Osteoblast (primary cell): ENCODE results near the gene ELMO1. TPM values are rescaled to one million over a fixed set of nuclear protein-coding genes. Genes with fewer than 3 reads are reported as not detected.

Experiments used
- DNase-seq: peaks from one replicate; pipeline ENCODE4 v3.0.0; 2011; ENCODE audit warnings: low spot score, mixed read lengths; ENCODE audit not compliant: insufficient read length; ENCODE audit errors: missing footprints
- H2AFZ ChIP-seq: 2 replicates; pipeline ENCODE4 v1.6.0; 2011; ENCODE audit warnings: mild to moderate bottlenecking, low read length
- H3K27ac ChIP-seq: 2 replicates; pipeline ENCODE4 v1.5.1; 2011; ENCODE audit warnings: mild to moderate bottlenecking, low read depth, low read length, moderate library complexity
- H3K27me3 ChIP-seq: 2 replicates; pipeline ENCODE4 v1.6.0; 2012; ENCODE audit warnings: mild to moderate bottlenecking, control low read depth, inconsistent platforms, low read length, moderate library complexity; ENCODE audit not compliant: insufficient read depth
- H3K36me3 ChIP-seq: 2 replicates; pipeline ENCODE4 v1.5.1; 2011; ENCODE audit warnings: mild to moderate bottlenecking, low read length, control low read depth, moderate library complexity; ENCODE audit not compliant: insufficient read depth
- H3K4me1 ChIP-seq: 2 replicates; pipeline ENCODE4 v1.5.1; 2011; ENCODE audit warnings: mild to moderate bottlenecking, low read length, control low read depth, moderate library complexity; ENCODE audit not compliant: insufficient read depth
- H3K4me2 ChIP-seq: 2 replicates; pipeline ENCODE4 v1.6.0; 2011; ENCODE audit warnings: mild to moderate bottlenecking, low read length; ENCODE audit not compliant: insufficient read depth
- H3K4me3 ChIP-seq: fragments of 200-600 bp; sonication (generic); 3 replicates; pipeline ENCODE4 v1.5.1; 2012; ENCODE audit warnings: mild to moderate bottlenecking, low read length, inconsistent platforms; ENCODE audit not compliant: insufficient read depth
- H3K79me2 ChIP-seq: 2 replicates; pipeline ENCODE4 v1.6.0; 2012; ENCODE audit warnings: mild to moderate bottlenecking, low read length, control low read depth, inconsistent platforms; ENCODE audit not compliant: insufficient read depth
- H3K9me3 ChIP-seq: 2 replicates; pipeline ENCODE4 v1.5.1; 2011; ENCODE audit warnings: low read depth, low read length, control low read depth
- H4K20me1 ChIP-seq: 2 replicates; pipeline ENCODE4 v1.6.0; 2012; ENCODE audit warnings: mild to moderate bottlenecking, low read length, control low read depth; ENCODE audit not compliant: insufficient read depth
- total RNA-seq: library from RNA; depleted of rRNA; stranded (reverse); fragments of >200 nt; gene quantifications from 2 replicates; pipeline ENCODE4 v1.2.3, GENCODE V29; 2012
- TF ChIP-seq, protein P1 (sequence below): IDR thresholded peaks from 2 replicates; pipeline ENCODE4 v1.5.1; 2011; ENCODE audit warnings: mild to moderate bottlenecking, low read depth, low read length, moderate library complexity; ENCODE audit errors: extremely low read depth

Gene ELMO1
- total RNA-seq, 1 donor: 2.2 TPM

DNA sequence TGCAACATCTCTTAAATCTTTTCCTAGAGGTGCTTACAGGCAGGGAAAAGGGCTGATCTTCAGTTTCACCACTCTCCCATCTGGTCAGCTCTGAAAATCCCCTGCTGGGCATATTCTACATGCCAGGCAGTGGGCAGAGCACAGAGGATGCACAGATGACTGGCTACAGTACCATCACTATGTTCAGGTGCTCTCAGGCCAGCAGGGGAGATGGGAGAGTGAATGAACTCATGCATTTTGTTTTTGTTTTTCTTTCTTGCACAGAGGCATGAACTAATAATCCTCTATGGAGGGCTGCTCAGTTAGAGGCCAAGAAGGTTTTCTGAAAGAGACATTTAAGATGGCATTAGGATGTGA lies 19.3 kb downstream of the ELMO1 start:
- Histone ChIP-seq H3K9me3 (no peaks in the 10 kb centered on the region), H3K36me3 (no peaks in the 10 kb centered on the region), H3K27ac (no peak overlapping the region), H3K4me1 (no peaks in the 10 kb centered on the region), H4K20me1 (no peaks in the 10 kb centered on the region), H3K4me2 (no peak overlapping the region), H2AFZ (no peak overlapping the region), H3K4me3 (no peak overlapping the region), H3K79me2 (no peaks in the 10 kb centered on the region), H3K27me3 (no peaks in the 10 kb centered on the region)
- TF ChIP-seq, protein P1, sequence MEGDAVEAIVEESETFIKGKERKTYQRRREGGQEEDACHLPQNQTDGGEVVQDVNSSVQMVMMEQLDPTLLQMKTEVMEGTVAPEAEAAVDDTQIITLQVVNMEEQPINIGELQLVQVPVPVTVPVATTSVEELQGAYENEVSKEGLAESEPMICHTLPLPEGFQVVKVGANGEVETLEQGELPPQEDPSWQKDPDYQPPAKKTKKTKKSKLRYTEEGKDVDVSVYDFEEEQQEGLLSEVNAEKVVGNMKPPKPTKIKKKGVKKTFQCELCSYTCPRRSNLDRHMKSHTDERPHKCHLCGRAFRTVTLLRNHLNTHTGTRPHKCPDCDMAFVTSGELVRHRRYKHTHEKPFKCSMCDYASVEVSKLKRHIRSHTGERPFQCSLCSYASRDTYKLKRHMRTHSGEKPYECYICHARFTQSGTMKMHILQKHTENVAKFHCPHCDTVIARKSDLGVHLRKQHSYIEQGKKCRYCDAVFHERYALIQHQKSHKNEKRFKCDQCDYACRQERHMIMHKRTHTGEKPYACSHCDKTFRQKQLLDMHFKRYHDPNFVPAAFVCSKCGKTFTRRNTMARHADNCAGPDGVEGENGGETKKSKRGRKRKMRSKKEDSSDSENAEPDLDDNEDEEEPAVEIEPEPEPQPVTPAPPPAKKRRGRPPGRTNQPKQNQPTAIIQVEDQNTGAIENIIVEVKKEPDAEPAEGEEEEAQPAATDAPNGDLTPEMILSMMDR: no peak
- no peak for DNase-seq

GRCh38 chr7:37428681-37429434 lies 19.8 kb downstream of the ELMO1 start:
- TF ChIP-seq, protein P1: no peak
- Histone ChIP-seq H3K27ac (no peak overlapping the region), H3K4me1 (no peaks in the 10 kb centered on the region), H3K9me3 (no peaks in the 10 kb centered on the region), H4K20me1 (no peaks in the 10 kb centered on the region), H3K36me3 (no peaks in the 10 kb centered on the region), H3K27me3 (no peaks in the 10 kb centered on the region), H2AFZ (no peak overlapping the region), H3K4me2 (no peak overlapping the region), H3K4me3 (no peak overlapping the region), H3K79me2 (no peaks in the 10 kb centered on the region)
- no peak for DNase-seq

GRCh38 chr7:37427276-37427940 lies 21.3 kb downstream of the ELMO1 start:
- H3K36me3 ChIP-seq: no peaks in the 10 kb centered on the region
- H3K27ac ChIP-seq: no peak overlapping the region
- TF ChIP-seq, protein P1: no peak
- H3K4me3 ChIP-seq: no peak overlapping the region
- H3K27me3 ChIP-seq: no peaks in the 10 kb centered on the region
- no peaks in the 10 kb centered on the region for H4K20me1 ChIP-seq
- peaks cover 4% of the 10 kb centered on the region for H3K9me3 ChIP-seq
- no peak overlapping the region for H2AFZ ChIP-seq
- no peak for DNase-seq
- no peak overlapping the region for H3K4me2 ChIP-seq
- no peaks in the 10 kb centered on the region for H3K4me1 ChIP-seq
- H3K79me2 ChIP-seq: no peaks in the 10 kb centered on the region

DNA sequence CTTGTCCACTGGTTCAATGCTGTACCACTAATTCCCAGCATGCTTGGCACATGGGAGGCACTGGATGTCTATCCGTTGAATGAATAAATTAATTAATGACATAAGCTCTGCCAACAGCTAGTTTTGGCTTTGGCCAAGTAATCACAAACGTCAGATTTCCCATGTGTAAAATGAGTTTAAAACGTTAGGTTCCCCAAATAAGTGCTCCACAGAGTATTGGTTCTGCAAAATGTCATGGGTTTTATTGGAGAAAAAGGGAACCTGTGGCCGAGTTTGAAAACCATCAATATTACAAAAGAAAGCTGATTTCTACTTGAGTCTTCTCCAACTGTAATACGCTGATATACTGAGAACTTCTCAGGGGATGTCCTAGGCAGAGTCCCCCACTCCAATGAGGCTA lies 23.2 kb downstream of the ELMO1 start:
- Histone ChIP-seq H3K4me3 (no peak overlapping the region), H4K20me1 (no peaks in the 10 kb centered on the region), H3K36me3 (no peaks in the 10 kb centered on the region), H3K27ac (no peak overlapping the region), H3K79me2 (no peaks in the 10 kb centered on the region), H2AFZ (no peak overlapping the region), H3K4me1 (no peaks in the 10 kb centered on the region), H3K9me3 (peaks cover 4% of the 10 kb centered on the region), H3K27me3 (no peaks in the 10 kb centered on the region), H3K4me2 (no peak overlapping the region)
- no peak for DNase-seq
- TF ChIP-seq, protein P1: no peak
